Left forelimb (tissue), 1 donor: ENCODE measurements around the gene NRN1L.
A peak's percentile ranks its signal among the peaks of the same experiment; 100 is the strongest.
"Not testable (repeated sequence)": the region's sequence is repeated elsewhere in the genome, so short reads cannot be mapped to it uniquely, and the experiment has no call there.

Experiments
- DNase-seq: peaks from one replicate; pipeline ENCODE4 v3.0.0-alpha.2; 2018; ENCODE audit warnings: low spot score

NRN1L gene

DNA sequence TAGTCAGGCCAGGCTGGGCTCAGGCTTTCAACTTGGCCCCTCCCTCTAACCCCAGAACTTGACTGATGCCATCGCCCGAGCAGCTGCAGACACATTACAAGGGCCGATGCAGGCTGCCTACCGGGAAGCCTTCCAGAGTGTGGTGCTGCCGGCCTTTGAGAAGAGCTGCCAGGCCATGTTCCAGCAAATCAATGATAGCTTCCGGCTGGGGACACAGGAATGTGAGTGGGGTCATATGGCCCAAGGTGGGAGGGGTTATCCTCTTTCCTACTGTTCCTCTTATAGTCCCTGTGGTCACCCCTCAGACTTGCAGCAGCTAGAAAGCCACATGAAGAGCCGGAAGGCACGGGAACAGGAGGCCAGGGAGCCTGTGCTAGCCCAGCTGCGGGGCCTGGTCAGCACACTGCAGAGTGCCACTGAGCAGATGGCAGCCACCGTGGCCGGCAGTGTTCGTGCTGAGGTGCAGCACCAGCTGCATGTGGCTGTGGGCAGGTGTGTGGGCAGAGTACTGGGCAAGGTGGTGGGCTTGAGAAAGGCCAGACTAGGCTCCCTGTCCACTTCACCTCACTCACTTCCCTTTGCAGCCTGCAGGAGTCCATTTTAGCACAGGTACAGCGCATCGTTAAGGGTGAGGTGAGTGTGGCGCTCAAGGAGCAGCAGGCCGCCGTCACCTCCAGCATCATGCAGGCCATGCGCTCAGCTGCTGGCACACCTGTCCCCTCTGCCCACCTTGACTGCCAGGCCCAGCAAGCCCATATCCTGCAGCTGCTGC lies 2.1 kb upstream of the NRN1L start:
- DNase-seq = peak; percentile 74

DNA sequence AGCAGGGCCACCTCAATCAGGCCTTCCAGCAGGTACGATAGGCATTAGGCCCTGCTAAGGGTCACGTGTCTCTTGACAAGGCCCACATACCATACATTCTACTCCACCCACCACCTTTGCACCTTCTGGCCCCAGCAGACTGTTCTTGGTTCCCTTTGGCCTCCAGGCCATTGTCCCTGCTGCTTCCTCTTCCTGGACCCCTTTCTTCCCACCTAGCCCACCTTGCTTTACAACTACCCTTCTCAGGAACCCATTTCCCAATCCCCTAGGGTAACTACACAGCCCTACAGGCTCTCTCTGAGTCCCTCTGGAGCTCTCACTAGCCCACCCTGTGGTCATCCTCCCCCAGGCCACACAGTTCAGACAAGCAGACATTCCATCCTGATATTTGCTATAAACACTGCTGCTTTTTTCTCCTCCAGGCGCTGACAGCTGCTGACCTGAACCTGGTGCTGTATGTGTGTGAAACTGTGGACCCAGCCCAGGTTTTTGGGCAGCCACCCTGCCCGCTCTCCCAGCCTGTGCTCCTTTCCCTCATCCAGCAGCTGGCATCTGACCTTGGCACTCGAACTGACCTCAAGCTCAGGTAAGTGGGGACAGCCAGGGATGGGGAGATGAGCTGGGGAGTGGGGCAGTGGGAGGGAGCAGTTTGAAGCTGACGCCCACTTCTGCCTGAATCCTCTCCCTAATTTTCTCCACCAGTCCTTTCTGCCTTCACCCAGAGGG lies 1.4 kb upstream of the NRN1L start:
- no peak for DNase-seq

DNA sequence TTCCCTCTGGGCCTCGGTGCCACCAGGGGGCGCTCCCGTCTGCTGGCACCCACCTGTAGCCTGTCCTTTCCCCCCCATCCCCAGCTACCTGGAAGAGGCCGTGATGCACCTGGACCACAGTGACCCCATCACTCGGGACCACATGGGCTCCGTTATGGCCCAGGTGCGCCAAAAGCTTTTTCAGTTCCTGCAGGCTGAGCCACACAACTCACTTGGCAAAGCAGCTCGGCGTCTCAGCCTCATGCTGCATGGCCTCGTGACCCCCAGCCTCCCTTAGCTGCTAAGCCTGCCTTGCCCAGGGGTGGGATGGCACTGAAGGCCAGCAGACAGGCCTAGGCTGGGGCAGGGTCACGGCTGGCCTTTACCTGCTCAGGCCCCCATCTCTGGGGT lies 818 bp upstream of the NRN1L start:
- DNase-seq = no peak

GRCh38 chr16:67885545-67885944 lies 860 bp downstream of the NRN1L start:
- no peak for DNase-seq

DNA sequence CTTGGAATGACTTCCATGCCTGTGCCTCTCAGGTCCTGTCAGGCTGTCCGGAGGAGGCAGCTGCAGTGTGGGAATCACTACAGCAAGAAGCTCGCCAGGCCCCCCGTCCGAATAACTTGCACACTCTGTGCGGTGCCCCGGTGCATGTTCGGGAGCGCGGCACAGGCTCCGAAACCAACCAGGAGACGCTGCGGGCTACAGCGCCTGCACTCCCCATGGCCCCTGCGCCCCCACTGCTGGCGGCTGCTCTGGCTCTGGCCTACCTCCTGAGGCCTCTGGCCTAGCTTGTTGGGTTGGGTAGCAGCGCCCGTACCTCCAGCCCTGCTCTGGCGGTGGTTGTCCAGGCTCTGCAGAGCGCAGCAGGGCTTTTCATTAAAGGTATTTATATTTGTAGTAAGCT lies 1.3 kb downstream of the NRN1L start:
- DNase-seq = no peak

- DNase-seq = no peak
Measured at GRCh38 chr16:67886387-67886786, 1.7 kb downstream of the NRN1L start.

DNA sequence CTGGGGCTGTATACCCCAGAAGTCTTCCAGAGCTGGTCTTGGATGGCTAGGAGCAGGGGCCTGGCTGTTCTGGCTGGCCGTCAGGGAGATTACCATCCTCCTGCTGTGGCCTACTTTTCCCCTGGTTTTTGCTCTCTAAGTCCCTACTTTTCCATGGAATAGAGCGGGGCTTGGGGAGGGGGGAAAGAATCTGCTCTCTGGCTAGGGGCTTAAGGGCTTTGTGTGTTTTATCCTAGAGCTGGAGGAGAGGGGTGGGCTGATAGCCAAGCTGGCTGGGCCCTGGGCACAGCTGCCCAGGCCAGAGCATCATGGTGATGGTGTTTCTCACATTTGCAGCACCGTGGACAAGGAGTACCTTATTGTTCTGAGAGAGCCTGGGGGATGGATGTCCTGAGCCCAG lies 3.6 kb downstream of the NRN1L start:
- DNase-seq = no peak

GRCh38 chr16:67892375-67892774 lies 7.7 kb downstream of the NRN1L start:
- no peak for DNase-seq

- DNase-seq = peak; percentile 99
Measured at GRCh38 chr16:67892899-67893742, 8.4 kb downstream of the NRN1L start, which contains the start of gene PSKH1. Gene PSKH1, plus strand, starts transcription at chr16:67893254. Its CDS starts 15,496 bp downstream, at chr16:67908750.

- DNase-seq = no peak
Measured at GRCh38 chr16:67893743-67894399, 9.2 kb downstream of the NRN1L start.

DNA sequence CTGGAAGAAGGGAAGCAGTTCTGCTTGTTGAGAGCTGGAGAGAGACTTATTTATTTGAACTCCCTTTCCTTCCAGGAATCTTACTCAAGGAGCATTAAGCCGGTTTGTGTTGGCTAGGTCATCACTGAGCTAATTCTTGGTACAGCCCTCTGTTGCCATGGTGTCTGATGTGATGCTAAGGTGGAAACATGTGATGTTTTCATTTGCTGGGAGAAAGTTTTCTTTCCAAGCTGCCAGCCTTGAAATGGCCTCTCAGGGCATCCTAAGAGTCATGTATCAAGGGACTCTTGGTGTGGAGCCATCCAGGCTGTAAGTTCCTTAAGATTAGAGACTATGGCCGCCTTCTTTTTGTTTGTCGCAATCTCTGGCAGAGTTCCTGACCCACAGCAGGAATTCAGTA lies 12.5 kb downstream of the NRN1L start:
- DNase-seq = no peak

- DNase-seq = no peak
Measured at GRCh38 chr16:67901734-67902133, 17.0 kb downstream of the NRN1L start.

DNA sequence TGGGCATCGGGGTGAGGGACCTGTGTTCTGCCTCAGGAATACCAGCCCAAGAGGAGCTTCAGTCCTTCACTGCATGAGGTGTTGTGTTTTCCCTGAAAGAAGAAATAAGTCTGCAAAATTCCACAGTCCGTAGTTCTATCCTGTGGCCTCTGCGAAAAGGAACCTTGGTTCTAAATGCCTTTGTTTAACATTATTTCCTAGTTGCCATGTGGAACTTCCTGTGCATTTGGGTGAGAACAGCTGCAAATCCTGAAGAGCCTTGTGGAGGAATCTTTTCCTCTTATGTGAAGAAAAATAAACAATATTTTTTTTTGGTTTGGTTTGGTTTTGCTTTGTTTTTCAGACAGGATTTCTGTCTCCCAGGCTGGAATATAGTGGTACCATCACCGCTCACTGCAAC lies 18.1 kb downstream of the NRN1L start:
- DNase-seq = no peak

DNA sequence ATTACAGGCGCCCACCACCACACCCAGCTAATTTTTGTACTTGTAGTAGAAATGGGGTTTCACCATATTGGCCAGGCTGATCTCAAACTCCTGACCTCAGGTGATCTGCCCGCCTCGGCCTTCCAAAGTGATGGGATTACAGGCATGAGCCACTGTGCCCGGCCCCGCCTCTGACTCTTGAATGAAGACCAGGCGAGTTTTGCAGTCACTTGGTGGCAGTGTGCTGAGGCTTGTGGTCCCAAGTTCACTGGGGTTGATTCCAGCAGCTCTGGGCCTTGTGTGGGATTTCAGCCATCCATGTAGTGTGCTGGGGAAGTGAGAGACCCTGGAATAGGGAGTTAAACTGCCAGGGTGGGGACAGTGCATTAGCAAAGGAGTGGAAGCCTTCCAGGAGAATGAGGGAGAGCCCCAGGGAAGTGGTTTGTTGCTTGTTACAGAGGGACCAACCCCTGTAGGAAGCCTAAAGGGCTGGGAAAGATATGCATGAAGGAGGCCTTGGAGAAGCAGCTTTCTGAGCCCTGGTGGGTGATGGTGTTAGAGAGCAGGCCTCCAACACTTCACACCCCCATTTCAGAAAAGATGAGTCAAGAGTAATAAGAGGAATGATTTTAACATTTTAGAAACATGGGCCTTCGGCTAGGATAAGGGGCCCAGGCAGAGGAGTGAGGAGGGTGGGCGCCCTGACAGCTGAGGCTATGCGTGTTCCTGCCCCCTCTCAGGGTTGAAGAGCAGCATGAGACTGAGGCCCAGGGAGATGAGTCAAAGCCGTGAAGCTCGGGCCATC lies 22.9 kb downstream of the NRN1L start:
- DNase-seq = no peak

DNA sequence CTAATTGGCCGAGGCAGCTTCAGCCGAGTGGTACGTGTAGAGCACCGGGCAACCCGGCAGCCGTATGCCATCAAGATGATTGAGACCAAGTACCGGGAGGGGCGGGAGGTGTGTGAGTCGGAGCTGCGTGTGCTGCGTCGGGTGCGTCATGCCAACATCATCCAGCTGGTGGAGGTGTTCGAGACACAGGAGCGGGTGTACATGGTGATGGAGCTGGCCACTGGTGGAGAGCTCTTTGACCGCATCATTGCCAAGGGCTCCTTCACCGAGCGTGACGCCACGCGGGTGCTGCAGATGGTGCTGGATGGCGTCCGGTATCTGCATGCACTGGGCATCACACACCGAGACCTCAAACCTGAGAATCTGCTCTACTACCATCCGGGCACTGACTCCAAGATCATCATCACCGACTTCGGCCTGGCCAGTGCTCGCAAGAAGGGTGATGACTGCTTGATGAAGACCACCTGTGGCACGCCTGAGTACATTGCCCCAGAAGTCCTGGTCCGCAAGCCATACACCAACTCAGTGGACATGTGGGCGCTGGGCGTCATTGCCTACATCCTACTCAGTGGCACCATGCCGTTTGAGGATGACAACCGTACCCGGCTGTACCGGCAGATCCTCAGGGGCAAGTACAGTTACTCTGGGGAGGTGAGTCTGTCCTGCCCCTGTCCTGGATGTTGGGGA lies 24.5 kb downstream of the NRN1L start:
- no peak for DNase-seq

GRCh38 chr16:67910158-67910557 lies 25.5 kb downstream of the NRN1L start:
- DNase-seq = no peak

DNA sequence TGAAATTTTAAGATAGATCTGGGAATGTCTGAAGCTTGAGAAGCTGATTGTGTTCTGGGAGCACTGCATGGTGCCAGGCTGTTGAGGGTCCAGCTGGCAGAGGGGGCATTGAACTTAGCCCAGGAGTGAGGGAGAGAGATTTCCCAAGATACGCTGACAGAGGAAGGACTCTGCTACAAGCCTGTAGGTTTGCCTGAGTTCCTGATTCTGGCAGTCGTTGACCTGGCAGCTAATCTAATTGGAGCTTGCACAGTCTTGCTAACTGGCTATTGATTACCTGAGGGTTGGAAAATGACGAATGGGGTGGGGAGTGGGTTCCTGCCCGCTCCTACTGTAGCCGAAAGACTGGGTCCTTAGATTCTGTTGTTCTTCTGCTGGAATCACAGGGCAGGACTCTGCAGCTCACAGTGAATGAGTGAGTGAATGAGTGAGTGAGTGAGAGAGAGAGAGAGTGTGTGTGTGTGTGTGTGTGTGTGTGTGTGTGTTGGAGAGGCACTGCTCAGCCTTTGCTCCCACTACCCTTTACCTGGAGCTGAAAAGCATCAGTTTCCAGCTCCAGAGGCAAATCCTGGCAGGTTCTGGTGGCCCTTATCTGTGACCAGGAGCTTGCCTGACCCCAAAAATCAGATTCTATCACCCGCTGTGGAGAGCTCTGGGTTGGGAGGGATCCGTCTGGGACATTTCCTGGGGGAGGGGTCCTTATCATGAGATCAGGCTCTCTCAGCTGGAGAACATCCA lies 30.2 kb downstream of the NRN1L start:
- DNase-seq = no peak

GRCh38 chr16:67915496-67915769 lies 30.7 kb downstream of the NRN1L start:
- DNase-seq = not testable (repeated sequence)

GRCh38 chr16:67915831-67916723 lies 31.4 kb downstream of the NRN1L start:
- no peak for DNase-seq
